Activated CD4-positive, CD25-positive, alpha-beta regulatory T cell (primary cell): Measurements from ENCODE around the gene BRMS1L.
"Not testable (repeated sequence)": the region's sequence is repeated elsewhere in the genome, so short reads cannot be mapped to it uniquely, and the experiment has no call there.

Experiments used
- DNase-seq, 4 experiments: peaks; one replicate each; lab custom pipeline; 2025; lab: John Stamatoyannopoulos, UW

BRMS1L gene, protein sequence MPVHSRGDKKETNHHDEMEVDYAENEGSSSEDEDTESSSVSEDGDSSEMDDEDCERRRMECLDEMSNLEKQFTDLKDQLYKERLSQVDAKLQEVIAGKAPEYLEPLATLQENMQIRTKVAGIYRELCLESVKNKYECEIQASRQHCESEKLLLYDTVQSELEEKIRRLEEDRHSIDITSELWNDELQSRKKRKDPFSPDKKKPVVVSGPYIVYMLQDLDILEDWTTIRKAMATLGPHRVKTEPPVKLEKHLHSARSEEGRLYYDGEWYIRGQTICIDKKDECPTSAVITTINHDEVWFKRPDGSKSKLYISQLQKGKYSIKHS

DNA sequence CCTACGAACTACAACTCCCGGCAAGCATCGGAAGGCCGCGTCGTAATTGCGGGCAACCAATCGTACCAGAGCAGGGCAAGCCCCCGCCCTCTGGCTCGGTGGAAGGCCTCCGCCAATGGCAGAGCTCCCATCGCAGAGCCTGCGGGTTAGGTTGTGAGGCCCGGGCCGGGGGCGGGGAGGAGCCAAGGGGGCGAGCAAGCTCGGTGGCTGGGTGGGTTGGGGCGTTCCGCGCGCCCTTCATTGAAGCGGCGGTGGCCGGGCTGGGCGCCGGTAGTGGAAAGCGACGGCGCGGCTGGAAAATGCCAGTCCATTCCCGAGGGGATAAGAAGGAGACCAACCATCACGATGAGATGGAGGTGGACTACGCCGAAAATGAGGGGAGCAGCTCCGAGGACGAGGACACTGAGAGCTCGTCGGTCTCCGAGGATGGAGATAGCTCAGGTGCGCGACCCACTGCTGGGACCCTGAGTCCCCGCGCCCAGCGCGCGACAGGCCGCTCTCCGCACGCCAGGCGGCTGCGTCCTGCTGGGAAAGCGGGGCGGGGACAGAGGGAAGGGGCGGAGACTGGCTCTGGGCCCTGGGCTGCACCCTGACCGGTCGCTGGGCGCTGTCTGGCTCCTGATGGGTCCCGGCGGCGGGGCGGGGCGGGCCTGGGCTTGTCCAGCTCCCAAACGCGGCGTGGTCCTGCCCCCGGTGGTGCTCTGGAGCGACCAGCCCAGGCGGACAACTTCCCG, at the start of gene BRMS1L:
BRMS1L (plus strand) TSS at position 121 of the 734 bp plus-strand sequence; CDS start at position 300, 179 bp downstream.
- peak; percentile 91 to 95 (median 94) for DNase-seq

DNA sequence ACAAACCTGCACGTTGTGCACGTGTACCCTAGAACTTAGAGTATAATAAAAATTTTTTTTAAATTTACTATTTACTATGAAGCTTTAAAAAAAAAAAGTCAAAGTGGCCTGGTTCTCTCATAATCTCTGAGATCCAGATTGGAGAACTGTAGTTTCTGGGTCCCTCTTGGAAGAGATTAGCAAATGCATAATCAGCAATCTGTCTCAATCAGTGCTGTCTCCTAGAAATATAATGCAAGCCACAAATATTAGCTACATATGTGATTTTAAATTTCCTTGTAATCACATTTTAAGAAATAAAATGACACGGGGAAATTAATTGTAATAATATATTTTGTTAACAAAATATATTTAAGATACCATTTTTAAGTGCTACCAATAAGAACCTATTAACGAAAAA, 49.3 kb upstream of the BRMS1L start:
- no peak for DNase-seq

- DNase-seq = not testable (repeated sequence)
These were observed 48.6 kb upstream of the BRMS1L start for GRCh38 chr14:35777550-35777949.

- no peak for DNase-seq
These were observed 46.8 kb upstream of the BRMS1L start for GRCh38 chr14:35779368-35779767.

DNA sequence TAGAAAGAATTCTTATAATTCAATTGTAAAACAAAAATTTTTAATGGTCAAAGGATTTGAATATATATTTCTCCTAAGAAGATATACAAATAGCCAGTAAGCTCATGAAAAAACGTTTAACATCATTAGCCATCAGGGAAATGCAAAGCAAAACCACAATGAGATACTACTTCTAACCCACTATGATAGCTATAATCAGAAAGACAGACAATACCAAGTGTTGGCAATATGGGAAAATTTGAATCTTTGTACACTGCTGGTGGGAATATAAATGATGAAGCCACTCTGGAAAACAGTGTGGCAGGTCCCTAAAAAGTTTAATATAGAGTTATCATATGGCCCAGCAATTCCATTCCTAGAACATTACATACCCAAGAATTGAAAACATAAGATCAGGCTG, 42.4 kb upstream of the BRMS1L start:
- DNase-seq = no peak

DNA sequence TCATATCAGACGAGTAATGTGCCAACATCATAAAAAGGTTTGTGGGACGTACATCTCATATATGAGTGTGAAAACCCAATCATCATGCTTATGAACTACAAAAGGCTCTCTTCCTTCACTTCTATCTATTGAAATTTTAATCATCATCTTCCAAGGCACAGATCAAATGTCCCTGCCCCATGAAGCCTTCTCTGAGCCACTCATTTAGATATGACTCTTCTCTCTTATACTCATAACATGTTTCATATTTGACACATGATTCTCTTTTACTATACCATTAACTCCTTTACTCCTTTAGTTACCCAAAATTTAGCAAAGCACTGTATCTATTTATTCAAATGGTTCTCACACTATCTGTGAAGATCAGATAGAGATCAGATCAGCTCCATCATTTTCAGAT, 39.3 kb upstream of the BRMS1L start:
- DNase-seq = no peak

GRCh38 chr14:35789651-35790050, 36.5 kb upstream of the BRMS1L start:
- no peak for DNase-seq

DNA sequence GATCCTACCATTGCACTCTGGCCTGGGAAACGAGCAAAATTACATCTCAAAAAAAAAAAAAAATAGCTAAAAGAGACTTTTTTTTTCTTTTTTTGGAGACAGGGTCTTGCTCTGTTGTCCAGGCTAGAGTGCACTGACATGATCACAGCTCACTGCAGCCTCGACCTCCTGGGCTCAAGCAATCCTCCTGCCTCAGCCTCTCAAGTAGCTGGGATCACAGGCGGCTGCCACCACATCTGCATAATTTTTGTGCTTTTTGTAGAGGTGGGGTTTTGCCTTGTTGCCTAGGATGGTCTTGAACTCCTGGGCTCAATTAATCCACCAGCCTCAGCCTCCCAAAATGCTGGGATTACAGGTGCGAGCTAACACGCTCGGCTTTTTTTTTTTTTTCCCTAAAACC, 28.3 kb upstream of the BRMS1L start:
- no peak for DNase-seq

GRCh38 chr14:35806006-35806907, 19.9 kb upstream of the BRMS1L start:
- no peak for DNase-seq

GRCh38 chr14:35807131-35807961, 18.8 kb upstream of the BRMS1L start:
- DNase-seq = no peak

GRCh38 chr14:35808076-35808637, 18.0 kb upstream of the BRMS1L start:
- no peak for DNase-seq

DNA sequence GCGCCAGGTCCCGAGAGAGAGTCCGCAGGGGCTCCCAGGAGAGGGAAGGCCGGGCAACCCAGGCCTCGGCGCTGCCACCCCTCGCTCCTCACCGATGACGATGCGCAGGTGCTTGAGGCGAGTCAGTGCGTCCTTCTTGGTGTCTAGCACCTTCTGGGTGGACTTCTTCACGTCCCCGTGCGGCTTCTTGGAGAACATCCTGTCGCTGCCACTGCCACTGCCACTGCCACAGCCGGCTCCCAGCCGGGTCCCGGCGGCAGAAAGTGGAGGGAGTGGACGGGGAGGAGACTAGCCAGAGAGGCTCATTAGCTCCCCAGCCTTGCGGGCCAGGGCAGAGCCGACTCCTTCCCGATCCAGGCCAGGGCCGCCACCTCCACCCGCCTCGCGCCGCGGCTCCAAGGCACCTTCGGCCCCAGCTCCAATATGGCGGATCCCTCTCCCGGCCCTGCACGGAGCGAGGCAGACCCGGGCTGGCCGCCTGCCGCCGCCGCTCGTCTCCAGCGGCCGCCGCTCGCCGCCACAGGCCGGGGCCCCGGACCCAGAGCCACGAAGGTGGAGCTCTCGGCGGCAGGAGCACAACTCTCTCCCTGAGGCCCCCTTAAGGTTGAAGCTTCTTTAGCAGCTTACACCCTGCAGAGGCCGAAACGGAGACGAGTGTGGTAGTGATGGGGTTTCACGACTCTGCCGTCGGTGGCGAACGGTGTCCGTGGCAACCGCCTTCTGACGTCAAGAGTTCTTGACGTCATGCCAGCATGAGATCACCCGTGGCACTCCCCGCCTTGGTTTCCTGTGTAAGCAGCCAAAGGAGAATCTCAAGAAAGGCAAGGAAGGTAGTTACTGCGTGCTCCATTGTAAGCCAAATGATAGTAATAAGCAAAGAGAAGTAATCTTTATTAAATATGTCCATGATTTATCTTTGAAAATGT, 17.2 kb upstream of the BRMS1L start, which contains the start of gene RALGAPA1:
RALGAPA1 (minus strand) TSS at position 658 of the 926 bp plus-strand sequence; CDS start at position 198, 460 bp downstream.
- peak; percentile 68 to 82 (median 78) for DNase-seq

- no peak for DNase-seq
These were observed 16.5 kb upstream of the BRMS1L start for GRCh38 chr14:35809597-35809996.

- no peak for DNase-seq
These were observed 15.2 kb upstream of the BRMS1L start for GRCh38 chr14:35810963-35811362.

DNA sequence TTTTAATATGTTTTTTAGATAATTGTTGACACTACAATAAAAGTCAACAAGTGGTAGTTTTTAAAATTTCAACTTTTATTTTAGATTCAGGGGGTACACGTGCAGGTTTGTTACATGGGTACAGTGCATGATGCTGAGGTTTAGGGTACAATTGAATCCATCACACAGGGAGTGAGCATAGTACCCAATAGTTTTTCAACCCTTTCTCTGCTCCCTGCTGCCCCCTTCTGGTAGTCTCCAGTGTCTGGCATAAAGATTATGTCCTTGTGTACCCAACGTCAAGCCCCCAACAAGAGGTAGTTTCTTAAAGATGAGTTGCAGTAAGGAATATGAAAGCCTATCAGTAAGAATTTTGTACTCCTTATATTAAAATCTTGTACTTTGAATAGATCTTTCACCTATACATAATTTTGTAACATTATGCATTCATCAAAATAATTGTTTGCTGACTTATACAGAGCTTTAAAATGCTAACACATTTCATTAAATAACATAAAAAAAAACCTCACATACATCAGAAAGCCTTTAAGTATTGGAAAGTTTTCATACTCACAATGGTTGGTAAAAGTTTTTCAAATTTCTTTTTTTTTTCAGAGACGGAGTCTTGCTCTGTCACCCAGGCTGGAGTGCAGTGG, 11.7 kb upstream of the BRMS1L start:
- DNase-seq = peak; percentile 58 to 77 (median 67)

- DNase-seq = no peak
These were observed 7.6 kb upstream of the BRMS1L start for GRCh38 chr14:35818346-35819115.

- DNase-seq = no peak
These were observed 6.3 kb upstream of the BRMS1L start for GRCh38 chr14:35819591-35820540.
